ENCODE results near the gene POLD1.
A peak's percentile ranks its signal among the peaks of the same experiment; 100 is the strongest.
"Not testable (repeated sequence)": the region's sequence is repeated elsewhere in the genome, so short reads cannot be mapped to it uniquely, and the experiment has no call there.

The POLD1 gene

GRCh38 chr19:50419022-50419579, 35.0 kb downstream of the POLD1 start:
- DNase-seq, result no peak

GRCh38 chr19:50419580-50420035, 35.5 kb downstream of the POLD1 start:
- DNase-seq, result no peak

GRCh38 chr19:50420127-50420526, 36.0 kb downstream of the POLD1 start:
- no peak for DNase-seq

DNA sequence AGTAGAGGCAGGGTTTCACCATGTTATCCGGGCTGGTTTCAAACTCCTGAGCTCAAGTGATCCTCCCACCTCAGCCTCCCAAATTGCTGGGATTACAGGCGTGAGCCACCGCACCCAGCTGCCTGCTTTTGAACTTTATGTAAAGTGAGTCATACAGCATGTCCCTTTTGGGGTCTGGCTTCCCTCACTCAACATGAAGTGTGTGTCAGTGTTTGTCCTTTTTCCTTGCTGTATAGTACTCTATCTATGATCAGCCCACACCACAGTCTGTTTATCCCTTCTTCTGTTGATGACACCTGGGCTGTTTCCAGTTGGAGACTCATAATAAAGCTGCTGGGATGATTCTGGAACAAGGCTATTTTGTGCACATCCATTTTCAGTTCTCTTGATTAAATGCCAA, 36.7 kb downstream of the POLD1 start:
- DNase-seq, result no peak

- no peak for DNase-seq
Observed at GRCh38 chr19:50422397-50423278, 38.5 kb downstream of the POLD1 start.

DNA sequence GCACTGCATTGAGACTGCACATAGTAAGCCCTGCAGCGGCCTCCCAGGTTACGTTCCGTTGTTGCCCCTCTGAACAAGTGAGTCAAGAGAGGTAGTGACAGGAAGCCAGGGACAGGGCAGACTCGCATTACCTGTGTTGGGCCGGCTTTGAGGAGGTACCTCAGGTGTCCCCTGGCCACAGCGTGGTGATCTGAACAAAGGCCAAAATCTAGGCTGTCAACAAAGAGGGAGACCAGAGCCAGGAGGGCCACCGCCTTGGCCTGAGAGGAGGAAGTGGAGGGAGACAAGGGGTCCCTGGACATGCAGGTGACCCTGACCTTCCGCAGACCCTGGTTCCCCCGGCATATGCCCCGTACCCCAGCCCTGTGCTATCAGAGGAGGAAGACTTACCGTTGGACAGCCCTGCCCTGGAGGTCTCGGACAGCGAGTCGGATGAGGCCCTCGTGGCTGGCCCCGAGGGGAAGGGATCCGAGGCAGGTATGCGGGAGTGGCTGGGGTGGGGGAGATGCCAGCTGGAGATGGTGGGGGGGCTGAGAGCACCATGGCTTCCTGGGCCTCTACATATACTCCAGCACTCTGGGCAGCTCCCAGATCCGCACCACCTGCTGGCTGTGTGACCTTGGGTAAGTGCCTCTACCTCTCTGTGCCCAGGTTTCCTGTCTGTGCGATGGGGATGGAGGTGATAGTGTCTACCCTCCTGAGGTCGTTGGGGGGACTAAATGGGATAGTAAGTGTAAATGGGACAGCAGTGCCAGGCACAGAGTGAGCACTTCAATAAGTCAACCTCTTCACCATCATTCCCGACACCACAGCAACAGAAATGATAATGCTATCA, 39.3 kb downstream of the POLD1 start:
- no peak for DNase-seq

GRCh38 chr19:50425581-50425980, 41.4 kb downstream of the POLD1 start:
- DNase-seq, result no peak

DNA sequence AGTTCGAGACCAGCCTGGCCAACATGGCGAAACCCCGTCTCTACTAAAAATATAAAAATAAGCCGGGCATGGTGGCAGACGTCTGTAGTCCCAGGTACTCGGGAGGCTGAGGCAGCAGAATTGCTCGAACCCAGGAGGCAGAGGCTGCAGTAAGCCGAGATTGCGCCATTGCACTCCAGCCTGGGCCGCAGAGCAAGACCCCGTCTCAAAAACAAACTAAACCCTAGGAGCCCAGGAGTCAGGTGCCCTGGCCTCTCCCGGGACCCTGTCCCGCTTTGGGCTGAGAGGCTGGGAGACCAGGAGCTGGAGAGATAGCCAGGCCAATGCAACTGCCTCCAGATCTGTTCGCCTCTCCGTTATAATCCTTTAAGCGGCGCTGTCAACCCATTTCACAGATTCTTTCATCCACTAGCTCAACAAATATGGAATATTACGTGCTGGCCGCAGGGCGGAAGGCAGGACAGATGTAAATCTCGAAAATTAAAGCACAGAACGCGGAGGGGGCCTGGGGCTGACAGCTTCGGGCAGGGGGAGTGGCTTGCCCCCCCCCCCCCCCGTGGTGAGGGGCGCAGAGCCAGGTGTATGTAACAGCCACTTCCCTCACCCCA, 43.3 kb downstream of the POLD1 start:
- no peak for DNase-seq

DNA sequence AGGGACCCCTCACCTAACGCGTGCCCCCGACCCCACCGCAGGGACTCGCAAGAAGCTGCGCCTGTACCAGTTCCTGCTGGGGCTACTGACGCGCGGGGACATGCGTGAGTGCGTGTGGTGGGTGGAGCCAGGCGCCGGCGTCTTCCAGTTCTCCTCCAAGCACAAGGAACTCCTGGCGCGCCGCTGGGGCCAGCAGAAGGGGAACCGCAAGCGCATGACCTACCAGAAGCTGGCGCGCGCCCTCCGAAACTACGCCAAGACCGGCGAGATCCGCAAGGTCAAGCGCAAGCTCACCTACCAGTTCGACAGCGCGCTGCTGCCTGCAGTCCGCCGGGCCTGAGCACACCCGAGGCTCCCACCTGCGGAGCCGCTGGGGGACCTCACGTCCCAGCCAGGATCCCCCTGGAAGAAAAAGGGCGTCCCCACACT, 43.9 kb downstream of the POLD1 start:
- DNase-seq, result peak; percentile 93

- DNase-seq, result no peak
Observed at GRCh38 chr19:50428772-50429463, 44.8 kb downstream of the POLD1 start.

DNA sequence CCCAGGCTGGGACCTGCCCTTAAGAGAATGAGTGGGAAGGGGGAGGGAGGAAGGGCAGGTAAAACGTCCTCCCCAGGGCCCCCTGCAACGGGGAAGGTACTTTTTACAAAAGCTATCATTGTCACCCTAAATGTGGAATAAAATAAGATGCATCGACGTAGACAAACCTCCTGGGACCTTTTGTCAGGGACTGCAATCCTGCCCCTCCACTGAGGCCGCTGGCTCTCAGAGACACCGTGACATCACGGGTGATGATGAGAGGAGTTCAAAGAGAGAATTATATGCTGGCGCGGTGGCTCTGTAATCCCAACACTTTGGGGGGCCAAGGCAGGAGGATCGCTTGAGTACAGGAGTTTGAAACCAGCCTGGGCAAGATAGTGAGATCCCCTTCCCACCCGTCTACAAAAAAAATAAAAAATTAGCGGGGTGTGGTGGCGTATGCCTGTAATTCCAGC, 46.8 kb downstream of the POLD1 start:
- no peak for DNase-seq

GRCh38 chr19:50431343-50432220, 47.4 kb downstream of the POLD1 start:
- peak; percentile 76 for DNase-seq

- DNase-seq, result no peak
Observed at GRCh38 chr19:50432221-50433028, 48.3 kb downstream of the POLD1 start, which contains the start of gene MYBPC2. Gene MYBPC2 (plus strand): TSS chr19:50432892. CDS start chr19:50432954, 62 bp downstream.

DNA sequence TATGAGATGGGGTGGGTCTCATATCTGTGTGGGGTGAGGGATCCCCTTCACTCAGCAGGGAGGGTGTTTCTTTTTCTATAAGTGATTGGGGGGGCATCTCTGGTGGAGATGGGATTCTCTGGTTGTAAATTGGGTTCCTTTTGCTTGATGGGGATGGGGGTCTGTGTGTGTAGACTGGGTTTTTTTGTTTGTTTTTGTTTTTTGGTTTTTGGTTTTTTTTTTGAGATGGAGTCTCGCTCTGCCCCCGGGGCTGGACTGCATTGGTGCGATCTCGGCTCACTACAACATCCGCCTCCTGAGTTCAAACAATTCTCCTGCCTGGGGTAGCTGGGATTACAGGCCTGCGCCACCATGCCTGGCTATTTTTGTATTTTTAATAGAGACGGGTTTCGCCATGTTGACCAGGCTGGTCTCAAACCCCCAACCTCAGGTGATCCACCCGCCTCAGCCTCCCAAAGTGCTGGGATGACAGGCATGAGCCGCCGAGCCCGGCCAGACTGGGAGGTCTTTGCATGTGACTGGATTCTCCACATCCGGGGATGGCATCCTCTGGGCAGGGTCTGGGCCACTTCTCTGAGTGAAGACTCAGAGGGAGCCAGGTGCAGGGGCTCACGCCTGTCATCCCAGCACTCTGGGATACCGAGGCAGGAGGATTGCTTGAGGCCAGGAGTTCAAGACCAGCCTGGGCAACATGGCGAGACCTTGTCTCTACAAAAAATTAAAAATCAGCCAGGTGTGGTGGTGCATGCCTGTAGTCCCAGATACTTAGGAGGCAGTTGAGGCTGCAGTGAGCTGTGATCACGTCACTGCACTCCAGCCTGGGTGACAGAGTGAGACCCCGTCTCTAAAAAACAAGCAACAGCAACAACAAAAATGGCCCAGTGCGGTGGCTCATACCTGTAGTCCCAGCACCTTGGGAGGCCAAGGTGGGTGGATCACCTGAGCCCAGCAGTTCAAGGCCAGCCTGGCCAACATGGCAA, 49.3 kb downstream of the POLD1 start:
- DNase-seq, result no peak

DNA sequence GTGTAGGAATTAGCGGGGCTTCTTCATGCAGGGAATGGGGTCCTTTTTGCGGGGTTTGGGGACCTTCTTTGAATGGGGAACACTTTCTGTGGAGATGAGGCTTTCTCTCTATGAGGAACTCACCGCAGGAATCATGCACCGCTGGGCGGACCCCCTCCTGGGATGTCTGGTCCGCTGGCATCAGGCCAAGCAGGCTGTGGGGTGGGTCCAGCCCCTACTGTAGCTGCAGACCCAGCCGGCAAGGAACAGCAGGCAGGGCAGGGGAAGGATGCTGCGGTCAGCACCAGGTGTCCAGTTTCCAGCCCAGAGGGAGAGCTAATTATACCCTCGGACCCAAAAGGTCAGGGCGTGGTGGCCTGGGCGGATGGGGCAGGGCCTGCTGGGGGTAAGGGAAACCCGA, 50.4 kb downstream of the POLD1 start:
- DNase-seq, result no peak

GRCh38 chr19:50435221-50435620, 51.1 kb downstream of the POLD1 start:
- DNase-seq, result no peak

DNA sequence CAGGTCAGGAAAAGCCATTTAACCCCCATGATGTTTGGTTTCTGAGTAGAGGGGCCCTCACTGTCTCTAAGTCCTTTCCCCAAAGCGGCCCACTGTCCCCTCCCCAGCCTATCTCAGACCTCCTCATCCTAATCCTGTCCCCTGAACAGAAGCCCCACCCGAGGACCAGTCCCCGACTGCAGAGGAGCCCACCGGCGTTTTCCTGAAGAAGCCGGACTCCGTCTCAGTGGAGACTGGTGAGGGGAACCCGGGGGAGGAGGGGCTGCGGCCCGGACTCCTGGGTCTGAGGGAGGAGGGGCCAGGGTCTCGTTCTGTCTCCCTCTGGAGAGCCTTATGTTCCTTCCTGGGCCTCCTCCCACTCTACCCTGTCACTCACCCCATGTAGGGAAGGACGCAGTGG, 51.5 kb downstream of the POLD1 start:
- no peak for DNase-seq

DNA sequence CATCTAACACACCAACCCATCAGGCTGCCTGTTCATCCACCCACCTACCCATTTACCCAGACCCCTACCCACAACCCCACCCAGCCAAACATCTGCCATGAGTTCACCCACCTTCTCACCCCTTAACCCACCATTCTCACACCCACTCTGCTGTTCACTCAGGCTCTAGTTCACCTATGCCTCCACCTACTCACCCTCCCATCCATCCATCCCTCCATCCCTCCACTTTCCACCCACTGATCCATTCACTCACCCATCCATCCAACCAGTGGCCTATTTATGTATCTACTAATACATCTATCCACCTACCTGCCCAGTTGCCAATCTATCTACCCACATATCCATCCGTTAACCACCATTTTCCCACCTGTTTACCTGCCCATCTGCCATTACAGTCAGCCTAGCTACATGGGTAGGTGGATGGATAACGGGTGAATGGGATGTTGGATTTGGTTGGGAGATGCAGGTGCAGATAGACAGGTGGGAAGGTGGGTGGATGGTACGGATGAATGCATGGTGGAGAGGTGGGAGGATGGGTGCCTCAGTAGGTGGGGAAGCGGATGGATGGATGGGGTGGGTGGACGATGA, 53.8 kb downstream of the POLD1 start:
- no peak for DNase-seq

DNA sequence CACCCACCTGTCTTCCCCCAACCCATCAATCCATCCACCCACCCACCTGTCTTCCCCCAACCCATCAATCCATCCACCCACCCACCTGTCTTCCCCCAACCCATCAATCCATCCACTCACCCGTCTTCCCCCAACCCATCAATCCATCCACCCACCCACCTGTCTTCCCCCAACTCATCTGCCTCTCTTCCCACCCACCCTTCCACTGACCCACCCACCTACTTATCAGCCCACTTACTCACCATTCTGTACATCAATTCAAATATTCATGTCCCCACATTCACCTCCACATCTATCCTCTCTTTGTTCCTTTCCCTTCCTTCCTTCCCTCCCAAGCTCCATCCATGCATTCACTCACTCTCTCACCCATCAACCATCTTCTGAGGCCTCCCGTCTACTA, 55.0 kb downstream of the POLD1 start:
- not testable (repeated sequence) for DNase-seq
